CD4-positive, alpha-beta T cell treated with Interleukin-6 at 100 ng/mL for 8 hours (primary cell): ENCODE data around the gene C1QTNF4.
A peak's percentile ranks its signal among the peaks of the same experiment; 100 is the strongest.
"Not testable (repeated sequence)": the region's sequence is repeated elsewhere in the genome, so short reads cannot be mapped to it uniquely, and the experiment has no call there.

ENCODE experiments used
- DNase-seq: peaks from one replicate; pipeline ENCODE4 v3.0.0-alpha.2; 2020; ENCODE audit warnings: mixed read lengths, low spot score

The C1QTNF4 gene

DNA sequence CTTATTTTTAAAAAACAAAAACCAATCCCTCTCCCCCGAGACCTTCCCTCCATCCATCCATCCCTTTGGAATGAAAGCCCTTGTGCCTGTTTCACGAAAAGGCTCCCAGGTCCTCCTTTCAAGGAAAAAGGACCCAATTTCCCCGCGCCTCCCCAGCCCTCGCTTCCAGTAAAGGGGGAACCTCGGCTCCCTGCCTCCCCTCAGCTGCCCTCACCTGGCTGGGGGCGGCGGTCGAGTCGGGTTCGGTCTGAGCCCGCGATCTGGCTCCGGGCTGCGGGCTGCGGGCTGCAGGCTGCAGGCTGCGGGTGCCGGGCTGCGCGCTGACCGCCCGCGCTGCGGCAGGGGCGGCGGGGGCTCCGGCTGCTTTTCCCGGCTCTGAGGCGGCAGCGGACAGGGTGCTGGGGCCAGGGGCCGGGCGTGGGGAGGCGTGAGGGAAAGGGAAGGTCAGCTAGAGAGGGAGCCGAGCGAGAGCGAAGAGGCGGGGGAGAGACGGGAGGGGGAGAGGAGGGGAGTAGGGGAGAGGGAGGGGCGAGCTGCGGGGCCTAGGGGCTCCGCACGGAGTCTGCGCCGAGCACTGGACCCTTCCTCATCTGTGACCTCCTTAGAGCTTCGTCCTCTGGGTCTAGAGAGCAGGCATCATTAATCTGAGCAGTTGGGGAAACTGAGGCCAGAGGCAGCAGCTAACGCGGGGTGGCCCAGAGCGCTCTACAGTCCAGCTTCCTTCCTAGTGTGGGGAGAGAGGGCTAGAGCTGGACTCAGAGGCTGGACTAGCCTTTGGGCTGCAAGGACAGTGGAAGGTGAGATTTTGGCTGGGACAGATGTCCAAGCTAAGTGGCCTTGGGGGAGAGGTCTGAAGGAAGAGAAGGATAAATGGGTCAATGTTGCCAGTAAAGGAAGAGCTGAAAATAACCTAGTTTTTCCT lies at the start of gene C1QTNF4:
Gene C1QTNF4 (minus strand): TSS at position 478 of the 922 bp plus-strand sequence. CDS start 3,601 bp downstream, outside the sequence.
- DNase-seq: no peak

GRCh38 chr11:47642099-47642855 lies 48.1 kb upstream of the C1QTNF4 start, which contains the start of gene MTCH2:
TSS of gene MTCH2 (minus strand) at chr11:47642559. CDS start at chr11:47642465, 94 bp downstream.
- peak; percentile 96 for DNase-seq

GRCh38 chr11:47641600-47642098 lies 47.4 kb upstream of the C1QTNF4 start:
- DNase-seq: no peak

GRCh38 chr11:47640506-47640905 lies 46.3 kb upstream of the C1QTNF4 start:
- not testable (repeated sequence) for DNase-seq

DNA sequence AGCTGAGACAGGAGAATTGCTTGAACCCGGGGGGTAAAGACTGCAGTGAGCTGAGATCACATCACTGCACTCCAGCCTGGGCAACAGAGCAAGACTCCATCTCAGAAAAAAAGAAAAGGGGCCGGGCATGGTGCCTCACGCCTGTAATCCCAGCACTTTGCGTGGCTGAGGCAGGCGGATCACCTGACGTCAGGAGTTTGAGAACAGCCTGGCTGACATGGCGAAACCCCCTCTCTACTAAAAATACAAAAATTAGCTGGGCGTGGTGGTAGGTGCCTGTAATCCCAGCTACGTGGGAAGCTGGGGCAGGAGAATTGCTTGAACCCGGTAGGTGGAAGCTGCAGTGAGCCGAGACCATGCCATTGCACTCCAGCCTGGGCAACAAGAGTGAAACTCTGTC lies 42.1 kb upstream of the C1QTNF4 start:
- not testable (repeated sequence) for DNase-seq

- DNase-seq: no peak
Measured at GRCh38 chr11:47631473-47631872, 37.3 kb upstream of the C1QTNF4 start.

DNA sequence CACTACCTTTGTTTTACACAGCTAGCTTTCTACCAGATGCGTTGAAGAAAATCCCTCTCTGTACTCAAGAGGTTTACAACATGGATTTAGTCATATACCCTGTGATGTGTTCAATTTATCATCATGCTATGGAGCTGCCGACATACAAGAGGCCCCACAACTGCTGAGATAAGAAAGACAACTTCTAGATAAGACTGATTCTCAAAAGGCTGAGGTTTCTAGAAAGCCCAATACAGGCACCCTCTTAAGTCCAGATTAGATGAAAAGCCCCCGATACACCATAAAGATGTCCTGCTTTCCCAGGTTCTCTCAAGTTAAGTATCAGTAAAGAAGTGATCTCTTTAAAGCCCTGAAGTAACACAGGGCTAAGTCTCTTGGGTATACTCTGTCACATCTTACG lies 33.8 kb upstream of the C1QTNF4 start:
- no peak for DNase-seq

- DNase-seq: no peak
Measured at GRCh38 chr11:47626234-47626633, 32.0 kb upstream of the C1QTNF4 start.

GRCh38 chr11:47620836-47621378 lies 26.7 kb upstream of the C1QTNF4 start:
- no peak for DNase-seq

GRCh38 chr11:47617417-47617809 lies 23.2 kb upstream of the C1QTNF4 start:
- DNase-seq: no peak

- DNase-seq: no peak
Measured at GRCh38 chr11:47616726-47617416, 22.7 kb upstream of the C1QTNF4 start.

DNA sequence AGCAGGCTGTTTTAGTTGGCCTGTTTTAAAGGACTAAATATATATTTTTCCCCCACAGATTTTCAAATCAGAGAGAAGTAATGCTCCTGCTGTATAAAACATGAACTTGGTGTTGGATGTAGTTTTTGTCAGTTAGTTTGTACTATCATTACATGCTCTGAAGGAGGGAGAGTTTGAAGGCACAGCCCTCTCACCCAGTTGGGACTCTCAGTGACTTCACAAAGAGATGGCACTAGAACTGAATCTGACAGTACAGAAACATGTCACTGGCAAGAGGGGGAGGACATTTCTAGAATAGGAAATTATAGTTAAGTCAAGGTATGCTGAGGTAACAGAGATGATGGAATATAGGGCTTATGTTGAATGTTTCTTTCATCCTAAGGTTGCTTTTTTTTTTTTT lies 21.0 kb upstream of the C1QTNF4 start:
- no peak for DNase-seq

- DNase-seq: no peak
Measured at GRCh38 chr11:47611348-47611794, 17.2 kb upstream of the C1QTNF4 start.

GRCh38 chr11:47609675-47610074 lies 15.5 kb upstream of the C1QTNF4 start:
- DNase-seq: no peak

GRCh38 chr11:47607380-47607779 lies 13.2 kb upstream of the C1QTNF4 start:
- DNase-seq: no peak

DNA sequence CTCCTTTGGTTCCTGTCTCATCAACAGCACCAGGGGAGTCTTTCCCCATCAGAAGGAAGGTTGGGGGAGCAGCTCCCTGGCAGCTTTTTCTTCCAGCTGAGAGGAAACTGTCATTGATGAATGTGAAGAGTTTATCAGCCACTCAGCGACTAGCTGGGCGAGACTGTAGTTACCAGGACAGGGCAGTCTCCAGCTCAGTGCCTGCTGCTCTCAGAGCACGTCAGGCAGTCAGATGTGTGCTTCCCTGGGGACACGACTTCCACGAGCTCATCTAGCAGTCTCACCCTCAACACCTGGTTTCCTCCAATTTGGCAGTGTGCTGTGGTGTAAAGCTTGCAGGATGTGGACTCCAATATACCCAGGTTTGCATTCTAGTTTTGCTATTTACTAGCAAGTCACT lies 12.5 kb upstream of the C1QTNF4 start:
- no peak for DNase-seq

DNA sequence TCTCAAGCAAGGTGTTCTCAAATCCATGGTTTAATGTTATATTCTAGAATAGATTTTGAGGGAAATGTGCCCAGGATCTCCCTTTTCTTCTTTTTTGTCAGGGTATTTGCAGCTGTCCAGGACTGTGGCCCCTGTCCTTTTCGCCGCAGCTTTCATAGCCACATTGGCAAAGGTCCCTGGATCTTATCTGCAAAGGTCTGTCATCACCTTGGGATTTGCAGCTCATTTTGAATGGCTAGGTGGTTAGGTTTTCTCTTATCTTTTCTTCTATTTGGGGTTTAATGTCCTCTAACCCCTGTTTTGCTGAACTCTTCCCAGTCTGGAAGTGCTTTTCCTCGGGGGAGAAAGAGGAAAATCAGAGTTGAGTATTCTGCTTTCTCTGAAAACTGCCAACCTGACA lies 11.7 kb upstream of the C1QTNF4 start:
- no peak for DNase-seq

DNA sequence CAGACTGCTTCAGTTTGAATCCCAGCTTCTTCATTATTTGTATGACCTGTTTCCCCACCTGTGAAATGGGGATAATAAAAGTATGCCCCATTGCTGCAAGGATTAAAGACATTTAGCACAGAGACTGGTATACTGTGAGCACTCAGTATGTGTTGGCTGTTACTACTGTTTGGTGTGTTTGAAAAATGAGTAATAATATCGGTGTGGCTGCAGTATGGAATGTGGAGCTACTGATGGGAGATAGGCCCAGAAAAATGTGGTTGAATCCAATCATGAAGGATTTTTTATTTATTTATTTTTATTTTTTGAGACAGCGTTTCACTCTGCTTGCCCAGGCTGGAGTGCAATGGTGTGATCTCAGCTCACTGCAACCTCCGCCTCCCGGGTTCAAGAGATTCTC lies 9.1 kb upstream of the C1QTNF4 start:
- DNase-seq: no peak

DNA sequence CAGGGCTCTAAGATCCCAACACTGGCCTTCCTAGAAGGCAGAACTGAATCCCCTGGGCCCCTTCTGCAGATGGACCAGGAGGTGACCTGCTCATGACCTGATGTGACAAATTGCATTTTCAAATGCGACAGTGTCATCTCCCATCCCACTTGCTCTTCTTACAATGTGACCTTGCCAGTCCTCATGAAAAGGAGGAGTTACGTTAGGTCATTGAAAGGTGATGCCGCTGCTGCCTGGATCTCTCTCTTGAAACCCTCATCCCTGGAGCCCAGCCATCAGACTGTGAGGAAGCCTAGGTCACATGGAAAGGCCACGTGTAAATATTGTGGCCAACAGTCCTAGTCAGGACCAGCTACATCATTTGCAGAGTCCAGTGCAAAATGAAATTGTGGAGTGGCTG lies 5.7 kb upstream of the C1QTNF4 start:
- DNase-seq: no peak

- no peak for DNase-seq
Measured at GRCh38 chr11:47595967-47596366, 1.8 kb upstream of the C1QTNF4 start.

DNA sequence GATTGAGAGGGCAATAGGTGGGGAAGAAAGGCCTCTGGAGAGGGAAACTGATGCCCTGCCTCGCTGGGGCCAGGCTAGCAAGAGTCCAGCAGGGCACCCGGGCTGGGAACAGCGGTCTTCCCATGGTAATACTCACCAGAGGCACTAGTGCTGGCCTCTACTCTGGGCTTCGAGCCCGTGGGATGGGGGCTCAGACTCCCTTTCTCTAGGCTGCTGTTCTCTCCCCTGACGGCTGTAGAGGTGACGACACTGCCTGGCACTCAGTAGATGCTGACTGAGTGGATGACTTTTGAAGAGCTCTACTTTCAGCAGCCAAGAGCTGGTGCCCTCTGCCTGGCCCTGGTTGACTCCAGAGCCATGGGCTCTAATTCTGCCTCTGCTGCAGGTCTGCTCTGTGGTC lies 818 bp upstream of the C1QTNF4 start:
- DNase-seq: no peak

- no peak for DNase-seq
Measured at GRCh38 chr11:47593492-47593933, 698 bp downstream of the C1QTNF4 start.
